HEK293 (cell line): ENCODE results near the gene NFAT5.

Source experiments
- EGR2 ChIP-seq: fragments of 450-650 bp; formaldehyde crosslinking; IDR thresholded peaks from 2 replicates; pipeline ENCODE4 v1.5.1; 2016; ENCODE audit warnings: low read depth, missing biosample characterization, missing genetic modification characterization
- GFI1B ChIP-seq: fragments of 450-650 bp; formaldehyde crosslinking; IDR thresholded peaks from 2 replicates; pipeline ENCODE4 v1.5.1; 2016; ENCODE audit warnings: missing biosample characterization, missing genetic modification characterization
- KLF10 ChIP-seq: fragments of 450-650 bp; IDR thresholded peaks from 2 replicates; pipeline ENCODE4 v1.5.1; 2018; ENCODE audit warnings: missing biosample characterization, mild to moderate bottlenecking, missing genetic modification characterization
- KLF7 ChIP-seq: fragments of 450-650 bp; formaldehyde crosslinking; IDR thresholded peaks from 2 replicates; pipeline ENCODE4 v1.5.1; 2016; ENCODE audit warnings: missing biosample characterization, missing genetic modification characterization, borderline replicate concordance
- PRDM10 ChIP-seq: fragments of 450-650 bp; formaldehyde crosslinking; IDR thresholded peaks from 2 replicates; pipeline ENCODE4 v1.5.1; 2016; ENCODE audit warnings: missing biosample characterization, missing genetic modification characterization
- PRDM2 ChIP-seq: fragments of 450-650 bp; formaldehyde crosslinking; IDR thresholded peaks from 2 replicates; pipeline ENCODE4 v1.5.1; 2016; ENCODE audit warnings: missing biosample characterization, missing genetic modification characterization, borderline replicate concordance
- TRIM28 ChIP-seq: IDR thresholded peaks from 2 replicates; pipeline ENCODE4 v1.6.1; 2011; ENCODE audit warnings: low read length, control low read depth, borderline replicate concordance
- ZBTB10 ChIP-seq: fragments of 450-650 bp; formaldehyde crosslinking; IDR thresholded peaks from 2 replicates; pipeline ENCODE4 v1.5.1; 2016; ENCODE audit warnings: missing biosample characterization, missing genetic modification characterization
- ZFP3 ChIP-seq: fragments of 450-650 bp; formaldehyde crosslinking; IDR thresholded peaks from 2 replicates; pipeline ENCODE4 v1.5.1; 2016; ENCODE audit warnings: low read depth, missing biosample characterization, missing genetic modification characterization
- ZFP69B ChIP-seq: fragments of 450-650 bp; formaldehyde crosslinking; IDR thresholded peaks from 2 replicates; pipeline ENCODE4 v1.5.1; 2016; ENCODE audit warnings: missing biosample characterization, missing genetic modification characterization
- ZNF146 ChIP-seq: fragments of 450-650 bp; formaldehyde crosslinking; IDR thresholded peaks from 2 replicates; pipeline ENCODE4 v1.5.1; 2016; ENCODE audit warnings: missing biosample characterization, missing genetic modification characterization
- ZNF175 ChIP-seq: fragments of 450-650 bp; formaldehyde crosslinking; IDR thresholded peaks from 2 replicates; pipeline ENCODE4 v1.5.1; 2016; ENCODE audit warnings: missing biosample characterization, missing genetic modification characterization
- ZNF211 ChIP-seq: fragments of 450-650 bp; formaldehyde crosslinking; IDR thresholded peaks from 2 replicates; pipeline ENCODE4 v1.5.1; 2016; ENCODE audit warnings: low read depth, missing biosample characterization, missing genetic modification characterization
- ZNF292 ChIP-seq: fragments of 450-650 bp; formaldehyde crosslinking; IDR thresholded peaks from 2 replicates; pipeline ENCODE4 v1.5.1; 2016; ENCODE audit warnings: low read depth, missing biosample characterization, missing genetic modification characterization, borderline replicate concordance
- ZNF48 ChIP-seq: fragments of 450-650 bp; formaldehyde crosslinking; IDR thresholded peaks from 2 replicates; pipeline ENCODE4 v1.5.1; 2016; ENCODE audit warnings: missing biosample characterization, missing genetic modification characterization
- ZNF529 ChIP-seq: fragments of 450-650 bp; formaldehyde crosslinking; IDR thresholded peaks from 2 replicates; pipeline ENCODE4 v1.5.1; 2017; ENCODE audit warnings: missing genetic modification characterization, missing biosample characterization; ENCODE audit not compliant: insufficient replicate concordance
- ZNF558 ChIP-seq: fragments of 450-650 bp; formaldehyde crosslinking; IDR thresholded peaks from 2 replicates; pipeline ENCODE4 v1.5.1; 2016; ENCODE audit warnings: missing biosample characterization, missing genetic modification characterization
- ZNF561 ChIP-seq: fragments of 450-650 bp; IDR thresholded peaks from 2 replicates; pipeline ENCODE4 v1.5.1; 2018; ENCODE audit warnings: missing biosample characterization, missing genetic modification characterization, borderline replicate concordance
- ZNF571 ChIP-seq: fragments of 450-650 bp; formaldehyde crosslinking; IDR thresholded peaks from 2 replicates; pipeline ENCODE4 v1.5.0; 2017; ENCODE audit warnings: missing biosample characterization, missing genetic modification characterization
- ZXDB ChIP-seq: fragments of 450-650 bp; formaldehyde crosslinking; IDR thresholded peaks from 2 replicates; pipeline ENCODE4 v1.5.1; 2016; ENCODE audit warnings: missing biosample characterization, missing genetic modification characterization
- TF ChIP-seq, protein P1 (sequence below): fragments of 450-650 bp; formaldehyde crosslinking; conservative IDR thresholded peaks from 2 replicates; pipeline ENCODE4 v1.5.1; 2016; ENCODE audit warnings: low read depth, missing biosample characterization, missing genetic modification characterization
- TF ChIP-seq, protein P2 (sequence below): fragments of 450-650 bp; formaldehyde crosslinking; IDR thresholded peaks from 2 replicates; pipeline ENCODE4 v1.5.1; 2016; ENCODE audit warnings: missing biosample characterization, missing genetic modification characterization

Gene NFAT5

GRCh38 chr16:69565671-69566239 lies at the start of gene NFAT5 (continued):
- no peak for TF ChIP-seq ZNF146 (tag by site-specific recombination)
- TF ChIP-seq GFI1B (tag by site-specific recombination), result no peak
- TF ChIP-seq, protein P1, sequence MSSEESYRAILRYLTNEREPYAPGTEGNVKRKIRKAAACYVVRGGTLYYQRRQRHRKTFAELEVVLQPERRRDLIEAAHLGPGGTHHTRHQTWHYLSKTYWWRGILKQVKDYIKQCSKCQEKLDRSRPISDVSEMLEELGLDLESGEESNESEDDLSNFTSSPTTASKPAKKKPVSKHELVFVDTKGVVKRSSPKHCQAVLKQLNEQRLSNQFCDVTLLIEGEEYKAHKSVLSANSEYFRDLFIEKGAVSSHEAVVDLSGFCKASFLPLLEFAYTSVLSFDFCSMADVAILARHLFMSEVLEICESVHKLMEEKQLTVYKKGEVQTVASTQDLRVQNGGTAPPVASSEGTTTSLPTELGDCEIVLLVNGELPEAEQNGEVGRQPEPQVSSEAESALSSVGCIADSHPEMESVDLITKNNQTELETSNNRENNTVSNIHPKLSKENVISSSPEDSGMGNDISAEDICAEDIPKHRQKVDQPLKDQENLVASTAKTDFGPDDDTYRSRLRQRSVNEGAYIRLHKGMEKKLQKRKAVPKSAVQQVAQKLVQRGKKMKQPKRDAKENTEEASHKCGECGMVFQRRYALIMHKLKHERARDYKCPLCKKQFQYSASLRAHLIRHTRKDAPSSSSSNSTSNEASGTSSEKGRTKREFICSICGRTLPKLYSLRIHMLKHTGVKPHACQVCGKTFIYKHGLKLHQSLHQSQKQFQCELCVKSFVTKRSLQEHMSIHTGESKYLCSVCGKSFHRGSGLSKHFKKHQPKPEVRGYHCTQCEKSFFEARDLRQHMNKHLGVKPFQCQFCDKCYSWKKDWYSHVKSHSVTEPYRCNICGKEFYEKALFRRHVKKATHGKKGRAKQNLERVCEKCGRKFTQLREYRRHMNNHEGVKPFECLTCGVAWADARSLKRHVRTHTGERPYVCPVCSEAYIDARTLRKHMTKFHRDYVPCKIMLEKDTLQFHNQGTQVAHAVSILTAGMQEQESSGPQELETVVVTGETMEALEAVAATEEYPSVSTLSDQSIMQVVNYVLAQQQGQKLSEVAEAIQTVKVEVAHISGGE (tag by site-specific recombination), result peak; percentile 44; the same call in 1 of the 2 replicates
- TF ChIP-seq ZNF211, result no peak
- no peak; the same call in 1 of the 2 replicates for TF ChIP-seq ZBTB10 (tag by site-specific recombination)
- TF ChIP-seq ZNF175 (tag by site-specific recombination), result no peak
- TF ChIP-seq EGR2 (tag by site-specific recombination), result 0 out of 2 replicates have a peak, but pooled peaks have one; percentile 23
- TF ChIP-seq ZXDB (tag by site-specific recombination), result no peak
- no peak for TF ChIP-seq ZFP3
- TF ChIP-seq ZNF558 (tag by site-specific recombination), result no peak
- no peak for TF ChIP-seq ZNF292
- no peak for TF ChIP-seq KLF7 (tag by site-specific recombination)
- no peak for TF ChIP-seq ZNF529 (tag by site-specific recombination)
- 0 out of 2 replicates have a peak, but pooled peaks have one; percentile 44 for TF ChIP-seq ZFP69B (tag by site-specific recombination)
- no peak for TF ChIP-seq ZNF571 (tag by site-specific recombination)
- no peak; the same call in 1 of the 2 replicates for TF ChIP-seq ZNF561
- peak; percentile 80 for TF ChIP-seq KLF10 (tag by site-specific recombination)
- no peak for TF ChIP-seq ZNF48 (tag by site-specific recombination)
- TF ChIP-seq, protein P2, sequence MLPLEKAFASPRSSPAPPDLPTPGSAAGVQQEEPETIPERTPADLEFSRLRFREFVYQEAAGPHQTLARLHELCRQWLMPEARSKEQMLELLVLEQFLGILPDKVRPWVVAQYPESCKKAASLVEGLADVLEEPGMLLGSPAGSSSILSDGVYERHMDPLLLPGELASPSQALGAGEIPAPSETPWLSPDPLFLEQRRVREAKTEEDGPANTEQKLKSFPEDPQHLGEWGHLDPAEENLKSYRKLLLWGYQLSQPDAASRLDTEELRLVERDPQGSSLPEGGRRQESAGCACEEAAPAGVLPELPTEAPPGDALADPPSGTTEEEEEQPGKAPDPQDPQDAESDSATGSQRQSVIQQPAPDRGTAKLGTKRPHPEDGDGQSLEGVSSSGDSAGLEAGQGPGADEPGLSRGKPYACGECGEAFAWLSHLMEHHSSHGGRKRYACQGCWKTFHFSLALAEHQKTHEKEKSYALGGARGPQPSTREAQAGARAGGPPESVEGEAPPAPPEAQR (tag by site-specific recombination), result peak; percentile 74; the same call in 1 of the 2 replicates
- no peak for TF ChIP-seq TRIM28
- peak; percentile 74 for TF ChIP-seq PRDM10 (tag by site-specific recombination)
- no peak for TF ChIP-seq PRDM2 (tag by site-specific recombination)
